Fibroblast of lung (primary cell): ENCODE data around the gene SACS. TPM values are rescaled to one million over a fixed set of nuclear protein-coding genes. Genes with fewer than 3 reads are reported as not detected.

Source experiments
- DNase-seq, 2 donors: peaks; one replicate each; pipeline versions ENCODE4 v3.0.0 to v3.0.0-alpha.2; 2010; ENCODE audit warnings: low read depth in 2 of 2
- H2AFZ ChIP-seq: 2 replicates; pipeline ENCODE4 v1.5.1; 2012; ENCODE audit warnings: low read length, control low read depth, inconsistent platforms
- H3K27ac ChIP-seq: 2 replicates; pipeline ENCODE4 v1.5.1; 2011; ENCODE audit warnings: low read length, control low read depth; ENCODE audit not compliant: insufficient read depth
- H3K27me3 ChIP-seq: 2 replicates; pipeline ENCODE4 v1.5.1; 2011; ENCODE audit warnings: mild to moderate bottlenecking, low read length; ENCODE audit not compliant: control insufficient read depth, insufficient read depth
- H3K36me3 ChIP-seq: 2 replicates; pipeline ENCODE4 v1.5.1; 2011; ENCODE audit warnings: low read length; ENCODE audit not compliant: control insufficient read depth, insufficient read depth
- H3K4me1 ChIP-seq: 2 replicates; pipeline ENCODE4 v1.5.1; 2011; ENCODE audit warnings: low read length; ENCODE audit not compliant: control insufficient read depth, insufficient read depth; ENCODE audit errors: extremely low read depth
- H3K4me2 ChIP-seq: 2 replicates; pipeline ENCODE4 v1.5.1; 2011; ENCODE audit warnings: low read length, control low read depth; ENCODE audit not compliant: insufficient read depth; ENCODE audit errors: extremely low read depth
- H3K4me3 ChIP-seq, 4 experiments: fragments of 200-600 bp in 1 of 4; sonication (generic) in 1 of 4; replicated peaks in 1 of 4; 2 replicates each; pipeline ENCODE4 v1.5.1; 2011 to 2016; ENCODE audit warnings: low read length in 4 of 4, low read depth in 3 of 4, mild to moderate bottlenecking in 3 of 4, control low read depth in 2 of 4, inconsistent platforms in 1 of 4, mixed read lengths in 1 of 4; ENCODE audit not compliant: insufficient read depth in 1 of 4; ENCODE audit errors: control extremely low read depth in 1 of 4
- H3K79me2 ChIP-seq: 2 replicates; pipeline ENCODE4 v1.5.1; 2012; ENCODE audit warnings: mild to moderate bottlenecking, low read length, inconsistent platforms; ENCODE audit not compliant: control insufficient read depth, insufficient read depth
- H3K9ac ChIP-seq: 2 replicates; pipeline ENCODE4 v1.5.1; 2011; ENCODE audit warnings: mild to moderate bottlenecking, low read length, control low read depth; ENCODE audit not compliant: insufficient read depth
- H3K9me3 ChIP-seq: 2 replicates; pipeline ENCODE4 v1.5.1; 2012; ENCODE audit warnings: low read depth, low read length; ENCODE audit not compliant: control insufficient read depth, insufficient read depth
- H4K20me1 ChIP-seq: 2 replicates; pipeline ENCODE4 v1.5.1; 2011; ENCODE audit warnings: low read length; ENCODE audit not compliant: control insufficient read depth, insufficient read depth; ENCODE audit errors: extremely low read depth
- EZH2 ChIP-seq: IDR thresholded peaks from 2 replicates; pipeline ENCODE4 v1.5.1; 2012; ENCODE audit warnings: low read length, control low read depth, mild to moderate bottlenecking; ENCODE audit errors: missing control alignments
- polyA plus RNA-seq, 2 donors: library from polyadenylated mRNA; depleted of rRNA in 1 of 2; stranded (reverse) in 1 of 2; unstranded in 1 of 2; fragments of >200 nt; gene quantifications; 2 replicates each; pipeline ENCODE4 v1.2.1, GENCODE V29; 2011 to 2012; ENCODE audit warnings: missing spikeins in 1 of 2
- total RNA-seq: library from RNA; depleted of rRNA; stranded (reverse); fragments of >200 nt; gene quantifications from 2 replicates; pipeline ENCODE4 v1.2.1, GENCODE V29; 2014
- TF ChIP-seq, protein P1 (sequence below), 2 donors: IDR thresholded peaks in 1 of 2; conservative IDR thresholded peaks in 1 of 2; 1 replicate in 1 of 2; 2 replicates in 1 of 2; pipeline ENCODE4 v1.5.1; 2011 to 2012; ENCODE audit warnings: low read length in 2 of 2, control low read depth in 1 of 2, inconsistent platforms in 1 of 2, low read depth in 1 of 2, mild to moderate bottlenecking in 1 of 2

The SACS gene
- total and polyA plus RNA-seq, 2 donors (not counting 1 experiment from before 2014, with no cell fraction given) = 43.1 to 94.5 TPM

DNA sequence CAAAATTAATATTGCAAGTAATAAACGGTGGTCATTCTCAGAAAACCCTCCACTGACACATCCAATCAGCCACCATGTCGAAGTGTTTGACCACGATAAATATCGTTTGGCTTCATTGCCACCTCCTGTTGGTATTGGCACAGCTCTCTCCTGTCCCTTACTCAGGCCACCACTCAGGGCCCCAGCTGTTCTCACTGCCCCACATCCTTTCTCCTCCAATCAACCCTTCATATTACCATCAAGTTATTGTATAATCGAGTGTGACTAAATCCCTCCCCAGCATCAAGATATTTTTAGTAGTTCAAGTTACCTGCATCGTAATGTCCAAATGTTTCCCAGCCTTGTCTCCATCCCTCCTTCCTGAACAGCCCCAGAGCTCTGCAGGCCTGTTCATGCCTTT, 50.4 kb downstream of the SACS start:
- H3K36me3 ChIP-seq = no peaks in the 10 kb centered on the region
- H3K79me2 ChIP-seq = no peaks in the 10 kb centered on the region
- no peaks in the 10 kb centered on the region for H3K27me3 ChIP-seq
- H3K4me2 ChIP-seq = no peak overlapping the region
- H3K9ac ChIP-seq = no peak overlapping the region
- no peak overlapping the region for H3K4me3 ChIP-seq
- H4K20me1 ChIP-seq = no peaks in the 10 kb centered on the region
- no peak for DNase-seq
- TF ChIP-seq EZH2 = no peak
- no peak overlapping the region for H3K27ac ChIP-seq
- H3K9me3 ChIP-seq = no peaks in the 10 kb centered on the region
- no peak overlapping the region for H2AFZ ChIP-seq
- H3K4me1 ChIP-seq = peaks cover 3% of the 10 kb centered on the region

DNA sequence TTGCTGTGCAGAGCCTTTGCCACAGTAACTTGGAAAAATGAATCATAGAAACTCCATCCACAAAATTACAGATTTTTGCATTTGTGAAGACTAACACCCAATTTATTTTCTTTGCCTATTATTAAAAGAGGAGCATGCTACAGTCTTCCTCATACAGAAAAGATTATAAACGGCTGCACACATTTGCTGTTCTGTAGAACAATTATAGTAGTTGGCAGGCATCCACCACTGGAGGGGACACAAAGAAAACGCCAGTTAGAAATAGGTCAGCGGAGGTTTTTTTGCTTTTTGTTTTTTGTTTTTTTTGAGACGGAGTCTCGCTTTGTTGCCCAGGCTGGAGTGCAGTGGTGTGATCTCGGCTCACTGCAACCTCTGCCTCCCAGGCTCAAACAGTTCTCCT, 51.6 kb downstream of the SACS start:
- Histone ChIP-seq H3K4me1 (peaks cover 8% of the 10 kb centered on the region), H3K27ac (no peak overlapping the region), H3K79me2 (no peaks in the 10 kb centered on the region), H2AFZ (no peak overlapping the region), H3K9me3 (no peaks in the 10 kb centered on the region), H3K9ac (no peak overlapping the region), H3K4me2 (no peak overlapping the region), H3K27me3 (no peaks in the 10 kb centered on the region), H3K4me3 (no peak overlapping the region), H4K20me1 (no peaks in the 10 kb centered on the region), H3K36me3 (no peaks in the 10 kb centered on the region)
- no peak for DNase-seq
- TF ChIP-seq, protein P1, sequence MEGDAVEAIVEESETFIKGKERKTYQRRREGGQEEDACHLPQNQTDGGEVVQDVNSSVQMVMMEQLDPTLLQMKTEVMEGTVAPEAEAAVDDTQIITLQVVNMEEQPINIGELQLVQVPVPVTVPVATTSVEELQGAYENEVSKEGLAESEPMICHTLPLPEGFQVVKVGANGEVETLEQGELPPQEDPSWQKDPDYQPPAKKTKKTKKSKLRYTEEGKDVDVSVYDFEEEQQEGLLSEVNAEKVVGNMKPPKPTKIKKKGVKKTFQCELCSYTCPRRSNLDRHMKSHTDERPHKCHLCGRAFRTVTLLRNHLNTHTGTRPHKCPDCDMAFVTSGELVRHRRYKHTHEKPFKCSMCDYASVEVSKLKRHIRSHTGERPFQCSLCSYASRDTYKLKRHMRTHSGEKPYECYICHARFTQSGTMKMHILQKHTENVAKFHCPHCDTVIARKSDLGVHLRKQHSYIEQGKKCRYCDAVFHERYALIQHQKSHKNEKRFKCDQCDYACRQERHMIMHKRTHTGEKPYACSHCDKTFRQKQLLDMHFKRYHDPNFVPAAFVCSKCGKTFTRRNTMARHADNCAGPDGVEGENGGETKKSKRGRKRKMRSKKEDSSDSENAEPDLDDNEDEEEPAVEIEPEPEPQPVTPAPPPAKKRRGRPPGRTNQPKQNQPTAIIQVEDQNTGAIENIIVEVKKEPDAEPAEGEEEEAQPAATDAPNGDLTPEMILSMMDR (conservative IDR thresholded peaks at IDR 0.05 in 1 of 2, IDR thresholded peaks at IDR 0.05 in 1 of 2; ENCODE audit: low read depth in 1 of 2, low read length in 2 of 2) = no peak
- no peak for TF ChIP-seq EZH2

DNA sequence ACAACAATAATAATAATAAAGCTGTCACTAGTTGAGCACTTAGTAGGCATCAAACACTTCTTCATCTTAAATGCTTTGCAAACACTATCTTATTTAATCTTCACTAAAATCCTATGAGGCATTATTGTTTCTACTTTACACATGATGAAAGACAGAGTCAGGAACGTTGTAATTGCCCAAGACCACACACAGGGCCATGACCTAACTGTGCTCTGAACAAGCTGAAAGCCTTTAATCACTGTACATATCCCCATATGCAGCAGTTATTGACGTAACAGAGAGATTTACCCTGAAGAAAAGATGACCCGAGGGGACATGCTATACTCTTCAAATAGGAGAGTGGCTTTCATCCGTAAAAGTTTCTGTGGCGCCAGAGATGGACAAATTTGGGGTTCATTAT, 53.0 kb downstream of the SACS start:
- no peak overlapping the region for H3K9ac ChIP-seq
- no peak overlapping the region for H2AFZ ChIP-seq
- no peaks in the 10 kb centered on the region for H3K36me3 ChIP-seq
- no peaks in the 10 kb centered on the region for H4K20me1 ChIP-seq
- no peak overlapping the region for H3K4me3 ChIP-seq
- DNase-seq = peak; percentile 45 to 90
- no peaks in the 10 kb centered on the region for H3K27me3 ChIP-seq
- no peaks in the 10 kb centered on the region for H3K79me2 ChIP-seq
- H3K9me3 ChIP-seq = no peaks in the 10 kb centered on the region
- H3K4me2 ChIP-seq = no peak overlapping the region
- no peak overlapping the region for H3K27ac ChIP-seq
- peaks cover 12% of the 10 kb centered on the region for H3K4me1 ChIP-seq
- TF ChIP-seq, protein P1 (conservative IDR thresholded peaks at IDR 0.05 in 1 of 2, IDR thresholded peaks at IDR 0.05 in 1 of 2; ENCODE audit: low read depth in 1 of 2, low read length in 2 of 2) = no peak
- no peak for TF ChIP-seq EZH2
